Cardiac muscle cell (in vitro differentiated cells and primary cell): ENCODE measurements around the gene THSD7A. TPM values are rescaled to one million over a fixed set of nuclear protein-coding genes. Genes with fewer than 3 reads are reported as not detected.
A peak's percentile ranks its signal among the peaks of the same experiment; 100 is the strongest.

Experiments used
- DNase-seq, 2 donors: peaks; one replicate each; pipeline versions ENCODE4 v3.0.0 to v3.0.0-alpha.2; 2010 to 2017; ENCODE audit warnings: low read depth in 1 of 2, low spot score in 1 of 2
- H3K27ac ChIP-seq: fragments of 200-600 bp; sonication (generic); 2 replicates; pipeline ENCODE4 v1.5.1; 2016
- H3K27me3 ChIP-seq: fragments of 200-600 bp; sonication (generic); 2 replicates; pipeline ENCODE4 v1.6.0; 2016; ENCODE audit warnings: control low read depth
- H3K36me3 ChIP-seq: fragments of 200-600 bp; sonication (generic); 2 replicates; pipeline ENCODE4 v1.5.1; 2016; ENCODE audit warnings: control low read depth
- H3K4me1 ChIP-seq: fragments of 200-600 bp; sonication (generic); 2 replicates; pipeline ENCODE4 v1.8.1; 2017; ENCODE audit warnings: low read depth, mild to moderate bottlenecking, mixed run types
- H3K4me3 ChIP-seq: fragments of 200-600 bp; sonication (generic); 2 replicates; pipeline ENCODE4 v1.5.1; 2016; ENCODE audit warnings: mild to moderate bottlenecking
- H3K9me3 ChIP-seq: fragments of 200-600 bp; sonication (generic); 2 replicates; pipeline ENCODE4 v1.5.1; 2017; ENCODE audit warnings: low read depth, mild to moderate bottlenecking, control low read depth
- polyA plus RNA-seq: library from polyadenylated mRNA; unstranded; fragments of >200 nt; fragmentation: Nextera tagmentation; extraction: Ambion mirVana; gene quantifications from 2 replicates; pipeline ENCODE4 v1.2.1, GENCODE V29; 2016
- total RNA-seq: library from RNA; depleted of rRNA; stranded (reverse); fragments of >200 nt; gene quantifications from 2 replicates; pipeline ENCODE4 v1.2.3, GENCODE V29; 2016
- TF ChIP-seq, protein P1 (sequence below): IDR thresholded peaks from 2 replicates; pipeline ENCODE4 v1.5.1; 2012; ENCODE audit warnings: low read depth, mild to moderate bottlenecking, low read length

The THSD7A gene
- total and polyA plus RNA-seq, 2 experiments from 2014 or later = 1.5 to 3.7 TPM

DNA sequence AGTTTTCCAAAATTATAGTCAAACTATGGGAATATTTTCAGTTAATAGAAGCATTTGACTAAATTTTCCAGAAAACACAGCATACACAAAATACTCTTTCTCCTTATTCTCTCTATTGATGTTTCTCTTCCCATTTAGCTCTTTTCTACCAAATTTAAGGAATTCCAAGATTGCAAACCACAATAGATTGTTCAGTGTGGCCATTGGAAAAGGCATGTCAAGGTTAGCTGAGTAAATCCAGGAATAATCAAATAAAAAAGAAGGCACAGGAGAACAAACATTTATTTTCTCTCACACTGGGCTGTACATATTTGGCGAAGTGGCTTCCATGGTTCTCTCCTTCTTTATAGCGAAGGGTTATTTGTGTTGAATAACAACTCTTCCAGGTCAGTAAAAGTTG lies 117.3 kb downstream of the THSD7A start:
- H3K27ac ChIP-seq = no peak overlapping the region
- no peaks in the 10 kb centered on the region for H3K27me3 ChIP-seq
- no peaks in the 10 kb centered on the region for H3K36me3 ChIP-seq
- H3K4me1 ChIP-seq = no peaks in the 10 kb centered on the region
- H3K9me3 ChIP-seq = no peaks in the 10 kb centered on the region
- peak in 1 of 2 donors; percentile 17 for DNase-seq
- TF ChIP-seq, protein P1, sequence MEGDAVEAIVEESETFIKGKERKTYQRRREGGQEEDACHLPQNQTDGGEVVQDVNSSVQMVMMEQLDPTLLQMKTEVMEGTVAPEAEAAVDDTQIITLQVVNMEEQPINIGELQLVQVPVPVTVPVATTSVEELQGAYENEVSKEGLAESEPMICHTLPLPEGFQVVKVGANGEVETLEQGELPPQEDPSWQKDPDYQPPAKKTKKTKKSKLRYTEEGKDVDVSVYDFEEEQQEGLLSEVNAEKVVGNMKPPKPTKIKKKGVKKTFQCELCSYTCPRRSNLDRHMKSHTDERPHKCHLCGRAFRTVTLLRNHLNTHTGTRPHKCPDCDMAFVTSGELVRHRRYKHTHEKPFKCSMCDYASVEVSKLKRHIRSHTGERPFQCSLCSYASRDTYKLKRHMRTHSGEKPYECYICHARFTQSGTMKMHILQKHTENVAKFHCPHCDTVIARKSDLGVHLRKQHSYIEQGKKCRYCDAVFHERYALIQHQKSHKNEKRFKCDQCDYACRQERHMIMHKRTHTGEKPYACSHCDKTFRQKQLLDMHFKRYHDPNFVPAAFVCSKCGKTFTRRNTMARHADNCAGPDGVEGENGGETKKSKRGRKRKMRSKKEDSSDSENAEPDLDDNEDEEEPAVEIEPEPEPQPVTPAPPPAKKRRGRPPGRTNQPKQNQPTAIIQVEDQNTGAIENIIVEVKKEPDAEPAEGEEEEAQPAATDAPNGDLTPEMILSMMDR = no peak
- H3K4me3 ChIP-seq = no peak overlapping the region

DNA sequence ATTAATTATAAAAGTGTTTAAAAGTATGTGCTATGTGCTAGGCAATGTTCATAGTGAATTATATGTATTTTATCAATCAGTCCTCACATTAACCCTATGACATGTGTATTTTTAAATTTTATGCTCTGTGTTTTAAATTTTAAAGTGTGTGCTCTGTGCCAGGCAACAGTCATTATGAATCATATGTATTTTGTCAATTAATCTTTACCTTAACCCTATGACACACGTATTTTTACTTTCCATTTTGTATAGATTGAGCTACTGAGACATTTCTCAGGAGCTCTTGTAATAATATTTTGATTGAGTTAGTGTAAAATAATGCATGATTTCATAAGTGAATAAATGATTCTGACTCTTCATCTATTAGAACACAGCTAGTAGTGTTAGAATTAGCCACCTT lies 117.8 kb downstream of the THSD7A start:
- Histone ChIP-seq H3K27ac (no peak overlapping the region), H3K4me1 (no peaks in the 10 kb centered on the region), H3K9me3 (no peaks in the 10 kb centered on the region), H3K27me3 (no peaks in the 10 kb centered on the region), H3K4me3 (no peak overlapping the region), H3K36me3 (no peaks in the 10 kb centered on the region)
- no peak for DNase-seq
- TF ChIP-seq, protein P1 = no peak

DNA sequence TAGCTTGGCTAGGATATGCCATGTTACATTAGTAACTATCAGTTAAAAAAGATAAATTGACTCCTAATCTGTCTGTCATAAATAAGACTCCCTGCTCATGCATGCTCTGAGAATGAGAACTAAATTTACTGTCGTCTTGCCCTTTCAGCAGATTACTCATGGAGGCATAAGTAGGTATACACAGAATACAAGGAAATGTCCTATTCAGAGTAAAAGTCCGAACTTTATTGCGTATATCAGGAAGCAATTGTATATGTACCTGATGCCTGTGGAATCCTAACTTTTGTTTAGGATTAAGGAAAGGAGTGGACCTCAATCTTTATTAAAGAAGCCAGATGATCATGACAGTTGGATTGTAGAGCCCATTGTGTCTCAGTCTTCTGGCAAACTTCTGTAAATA lies 118.6 kb downstream of the THSD7A start:
- H3K27me3 ChIP-seq = no peaks in the 10 kb centered on the region
- H3K4me3 ChIP-seq = no peak overlapping the region
- TF ChIP-seq, protein P1 = no peak
- H3K27ac ChIP-seq = no peak overlapping the region
- H3K9me3 ChIP-seq = no peaks in the 10 kb centered on the region
- no peaks in the 10 kb centered on the region for H3K36me3 ChIP-seq
- no peak for DNase-seq
- H3K4me1 ChIP-seq = no peaks in the 10 kb centered on the region

DNA sequence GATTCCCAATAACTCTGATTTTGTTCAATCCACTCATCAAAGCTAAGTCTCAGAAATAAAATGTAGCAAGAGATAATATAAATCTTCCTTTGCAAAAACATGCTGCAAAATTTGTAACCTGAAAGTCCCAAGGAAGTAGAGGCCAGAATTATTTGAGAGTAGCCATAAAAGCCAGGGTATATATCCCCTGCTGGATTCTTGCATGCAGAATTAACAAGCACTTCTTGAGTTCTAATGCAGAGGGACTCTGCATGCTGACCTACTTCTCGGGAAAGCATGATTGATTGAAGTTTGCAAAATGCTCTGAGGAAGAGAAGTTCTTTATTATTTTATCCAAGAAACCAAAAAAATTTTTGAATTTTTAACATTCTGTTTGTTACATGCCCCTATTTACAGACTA lies 121.6 kb downstream of the THSD7A start:
- no peak overlapping the region for H3K4me3 ChIP-seq
- H3K36me3 ChIP-seq = no peaks in the 10 kb centered on the region
- DNase-seq = no peak
- H3K27me3 ChIP-seq = no peaks in the 10 kb centered on the region
- no peaks in the 10 kb centered on the region for H3K9me3 ChIP-seq
- no peaks in the 10 kb centered on the region for H3K4me1 ChIP-seq
- TF ChIP-seq, protein P1 = no peak
- H3K27ac ChIP-seq = no peak overlapping the region

DNA sequence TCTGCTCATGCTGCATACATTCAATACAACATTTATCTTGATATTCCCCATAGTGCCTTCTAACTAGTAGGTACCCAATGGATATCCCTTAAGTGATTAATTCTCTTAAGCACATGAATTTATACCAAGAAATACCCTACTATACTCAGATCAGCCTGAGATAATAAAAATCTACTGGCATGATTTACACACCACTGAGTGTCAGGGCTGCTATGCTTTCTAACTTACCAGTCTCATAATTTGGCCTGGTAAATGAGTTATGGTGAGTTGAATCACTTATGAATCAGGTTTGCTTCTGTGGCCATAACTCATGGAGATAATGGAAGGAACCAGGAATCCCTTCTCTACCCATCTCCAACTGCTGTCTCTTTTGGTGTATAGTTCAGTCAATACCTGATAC lies 122.8 kb downstream of the THSD7A start:
- Histone ChIP-seq H3K27ac (no peak overlapping the region), H3K4me3 (no peak overlapping the region), H3K9me3 (no peaks in the 10 kb centered on the region), H3K36me3 (no peaks in the 10 kb centered on the region), H3K27me3 (no peaks in the 10 kb centered on the region), H3K4me1 (no peaks in the 10 kb centered on the region)
- no peak for DNase-seq
- TF ChIP-seq, protein P1 = no peak
